ENCODE results near the gene AKAP13.

Gene AKAP13

DNA sequence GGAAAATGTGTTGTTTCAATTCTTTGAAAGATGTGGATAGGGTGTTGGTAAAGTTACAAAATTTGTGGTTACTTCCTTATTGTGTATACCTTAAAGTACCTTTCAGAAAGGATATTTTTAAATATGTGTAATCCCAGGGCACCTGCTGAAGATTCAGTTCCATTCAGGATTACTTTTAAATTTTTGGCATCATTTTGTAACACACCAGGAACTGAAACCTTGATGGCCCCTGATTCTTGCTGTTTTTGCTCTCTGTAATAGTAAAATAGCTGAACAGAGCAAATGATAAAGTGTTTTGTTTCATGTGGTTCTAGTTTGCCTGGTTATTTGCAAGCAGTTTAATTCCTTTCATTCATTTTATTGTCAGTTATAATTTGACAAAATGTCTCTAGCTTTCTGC lies 253.5 kb downstream of the AKAP13 start:
- Histone ChIP-seq H2AFZ (ENCODE audit: low read depth, low read length, severe bottlenecking) (no peak overlapping the region), H3K9me2 (replicated peaks; ENCODE audit: insufficient read depth, low read length) (no peaks in the 10 kb centered on the region), H3K9me3 (ENCODE audit: insufficient read depth, low read length) (no peaks in the 10 kb centered on the region), H3K9ac (ENCODE audit: low read length) (no peak overlapping the region), H3F3A (ENCODE audit: insufficient read depth) (peaks cover 17% of the 10 kb centered on the region), H3K27me3 (ENCODE audit: low read length) (no peaks in the 10 kb centered on the region), H3K36me3 (ENCODE audit: low read length) (peaks cover 20% of the 10 kb centered on the region; the same call in 1 of the 2 replicates), H3K79me2 (ENCODE audit: insufficient read depth, low read length) (peaks cover 41% of the 10 kb centered on the region), H4K20me1 (ENCODE audit: low read depth, low read length) (no peaks in the 10 kb centered on the region), H3K4me2 (ENCODE audit: low read depth, low read length, poor library complexity, severe bottlenecking) (no peak overlapping the region), H3K27ac (ENCODE audit: low read depth, low read length) (no peak overlapping the region), H3K4me3 (ENCODE audit: insufficient read depth, low read length, poor library complexity, severe bottlenecking) (no peak overlapping the region)
- TF ChIP-seq, protein P1, sequence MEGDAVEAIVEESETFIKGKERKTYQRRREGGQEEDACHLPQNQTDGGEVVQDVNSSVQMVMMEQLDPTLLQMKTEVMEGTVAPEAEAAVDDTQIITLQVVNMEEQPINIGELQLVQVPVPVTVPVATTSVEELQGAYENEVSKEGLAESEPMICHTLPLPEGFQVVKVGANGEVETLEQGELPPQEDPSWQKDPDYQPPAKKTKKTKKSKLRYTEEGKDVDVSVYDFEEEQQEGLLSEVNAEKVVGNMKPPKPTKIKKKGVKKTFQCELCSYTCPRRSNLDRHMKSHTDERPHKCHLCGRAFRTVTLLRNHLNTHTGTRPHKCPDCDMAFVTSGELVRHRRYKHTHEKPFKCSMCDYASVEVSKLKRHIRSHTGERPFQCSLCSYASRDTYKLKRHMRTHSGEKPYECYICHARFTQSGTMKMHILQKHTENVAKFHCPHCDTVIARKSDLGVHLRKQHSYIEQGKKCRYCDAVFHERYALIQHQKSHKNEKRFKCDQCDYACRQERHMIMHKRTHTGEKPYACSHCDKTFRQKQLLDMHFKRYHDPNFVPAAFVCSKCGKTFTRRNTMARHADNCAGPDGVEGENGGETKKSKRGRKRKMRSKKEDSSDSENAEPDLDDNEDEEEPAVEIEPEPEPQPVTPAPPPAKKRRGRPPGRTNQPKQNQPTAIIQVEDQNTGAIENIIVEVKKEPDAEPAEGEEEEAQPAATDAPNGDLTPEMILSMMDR (IDR thresholded peaks at IDR 0.05; ENCODE audit: insufficient read depth, low read length, poor library complexity, severe bottlenecking) = no peak
- no peak for TF ChIP-seq EZH2phosphoT487 (conservative IDR thresholded peaks at IDR 0.05; ENCODE audit: low read length)

DNA sequence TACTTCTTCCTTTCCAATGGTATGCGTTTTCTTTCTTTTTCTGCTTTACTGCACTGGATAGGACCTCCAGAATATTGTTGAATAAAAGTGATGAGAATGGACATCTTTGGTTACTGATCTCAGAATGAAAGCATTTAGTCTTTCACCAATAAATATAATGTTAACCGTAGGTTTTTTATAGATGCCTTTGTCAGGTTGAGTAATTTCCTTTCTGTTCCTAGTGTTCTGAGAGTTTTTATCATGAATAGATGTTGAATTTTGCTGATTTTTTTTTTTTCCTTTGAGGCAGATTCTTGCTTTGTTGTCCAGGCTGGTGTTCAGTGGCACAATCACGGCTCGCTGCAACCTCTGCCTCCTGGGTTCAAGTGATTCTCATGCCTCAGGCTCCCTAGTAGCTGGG lies 255.9 kb downstream of the AKAP13 start:
- H3K27me3 ChIP-seq (ENCODE audit: low read length) = no peaks in the 10 kb centered on the region
- no peak overlapping the region for H2AFZ ChIP-seq (ENCODE audit: low read depth, low read length, severe bottlenecking)
- H3F3A ChIP-seq (ENCODE audit: insufficient read depth) = peaks cover 17% of the 10 kb centered on the region
- no peaks in the 10 kb centered on the region for H4K20me1 ChIP-seq (ENCODE audit: low read depth, low read length)
- TF ChIP-seq, protein P1 (IDR thresholded peaks at IDR 0.05; ENCODE audit: insufficient read depth, low read length, poor library complexity, severe bottlenecking) = no peak
- no peak overlapping the region for H3K9ac ChIP-seq (ENCODE audit: low read length)
- H3K4me3 ChIP-seq (ENCODE audit: insufficient read depth, low read length, poor library complexity, severe bottlenecking) = no peak overlapping the region
- no peak overlapping the region for H3K27ac ChIP-seq (ENCODE audit: low read depth, low read length)
- no peaks in the 10 kb centered on the region for H3K9me2 ChIP-seq (replicated peaks; ENCODE audit: insufficient read depth, low read length)
- peaks cover 33% of the 10 kb centered on the region for H3K36me3 ChIP-seq (ENCODE audit: low read length)
- no peaks in the 10 kb centered on the region for H3K9me3 ChIP-seq (ENCODE audit: insufficient read depth, low read length)
- peaks cover 39% of the 10 kb centered on the region for H3K79me2 ChIP-seq (ENCODE audit: insufficient read depth, low read length)
- no peak overlapping the region for H3K4me2 ChIP-seq (ENCODE audit: low read depth, low read length, poor library complexity, severe bottlenecking)

DNA sequence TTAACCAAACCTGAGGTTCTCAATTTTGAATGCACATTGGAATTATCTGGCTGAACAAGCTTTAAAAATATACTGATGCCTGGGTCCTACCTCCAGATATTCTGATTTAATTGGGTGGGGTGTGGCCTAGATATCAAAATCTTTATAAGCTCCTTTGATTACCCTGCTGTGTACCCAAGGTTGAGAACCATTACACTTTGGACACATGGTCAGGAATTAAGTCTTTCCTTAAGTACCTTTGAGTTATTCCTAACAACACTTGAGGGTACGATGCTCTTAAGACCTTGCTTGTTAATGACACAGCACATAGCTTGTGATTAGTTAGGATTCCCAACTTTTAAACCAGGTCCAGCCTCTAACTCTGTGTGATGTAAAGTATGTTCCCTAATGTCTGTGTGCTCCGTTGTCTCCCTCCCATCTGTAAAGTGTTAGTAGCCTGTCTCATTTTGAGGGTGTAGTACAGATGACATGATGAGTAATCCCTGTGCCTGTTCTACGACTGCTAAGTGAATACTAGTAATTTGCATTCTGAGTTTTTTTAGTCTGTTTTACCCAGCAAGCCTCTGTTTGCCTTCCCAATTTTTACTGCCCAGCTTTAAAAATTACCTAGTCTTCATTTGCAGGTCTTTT lies 259.5 kb downstream of the AKAP13 start:
- Histone ChIP-seq H3K27ac (ENCODE audit: low read depth, low read length) (no peak overlapping the region), H4K20me1 (ENCODE audit: low read depth, low read length) (no peaks in the 10 kb centered on the region), H3K9ac (ENCODE audit: low read length) (no peak overlapping the region), H2AFZ (ENCODE audit: low read depth, low read length, severe bottlenecking) (no peak overlapping the region), H3K9me2 (replicated peaks; ENCODE audit: insufficient read depth, low read length) (no peaks in the 10 kb centered on the region), H3K36me3 (ENCODE audit: low read length) (peaks cover 49% of the 10 kb centered on the region), H3F3A (ENCODE audit: insufficient read depth) (peaks cover 6% of the 10 kb centered on the region), H3K4me2 (ENCODE audit: low read depth, low read length, poor library complexity, severe bottlenecking) (no peak overlapping the region), H3K9me3 (ENCODE audit: insufficient read depth, low read length) (no peaks in the 10 kb centered on the region), H3K27me3 (ENCODE audit: low read length) (no peaks in the 10 kb centered on the region), H3K79me2 (ENCODE audit: insufficient read depth, low read length) (peaks cover 35% of the 10 kb centered on the region), H3K4me3 (ENCODE audit: insufficient read depth, low read length, poor library complexity, severe bottlenecking) (no peak overlapping the region)
- TF ChIP-seq EZH2phosphoT487 (conservative IDR thresholded peaks at IDR 0.05; ENCODE audit: low read length) = no peak
- TF ChIP-seq, protein P1 (IDR thresholded peaks at IDR 0.05; ENCODE audit: insufficient read depth, low read length, poor library complexity, severe bottlenecking) = no peak

All from SU-DHL-6 (cell line).